ENCODE data around the gene SEL1L3.

SEL1L3 gene

DNA sequence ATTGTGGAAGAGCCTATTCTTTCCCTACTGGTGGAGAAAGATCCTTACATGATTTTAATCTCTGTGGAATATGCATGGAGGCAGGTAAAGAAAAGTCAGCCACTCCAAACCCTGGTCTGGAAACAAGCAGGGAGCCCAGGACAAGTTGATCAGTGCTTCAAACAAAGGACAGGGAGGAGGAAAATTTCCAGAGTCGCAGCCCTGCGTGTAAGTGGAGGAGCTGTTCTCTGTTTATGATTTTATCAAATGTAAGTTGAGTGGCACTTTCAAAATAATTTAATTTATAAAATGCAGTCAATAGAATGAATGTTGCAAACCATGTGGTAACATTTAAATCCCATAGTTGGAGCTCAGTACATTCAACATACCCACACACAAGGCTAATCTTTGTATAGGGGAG is 150.2 kb downstream of the SEL1L3 start:
- TF ChIP-seq, protein P1, sequence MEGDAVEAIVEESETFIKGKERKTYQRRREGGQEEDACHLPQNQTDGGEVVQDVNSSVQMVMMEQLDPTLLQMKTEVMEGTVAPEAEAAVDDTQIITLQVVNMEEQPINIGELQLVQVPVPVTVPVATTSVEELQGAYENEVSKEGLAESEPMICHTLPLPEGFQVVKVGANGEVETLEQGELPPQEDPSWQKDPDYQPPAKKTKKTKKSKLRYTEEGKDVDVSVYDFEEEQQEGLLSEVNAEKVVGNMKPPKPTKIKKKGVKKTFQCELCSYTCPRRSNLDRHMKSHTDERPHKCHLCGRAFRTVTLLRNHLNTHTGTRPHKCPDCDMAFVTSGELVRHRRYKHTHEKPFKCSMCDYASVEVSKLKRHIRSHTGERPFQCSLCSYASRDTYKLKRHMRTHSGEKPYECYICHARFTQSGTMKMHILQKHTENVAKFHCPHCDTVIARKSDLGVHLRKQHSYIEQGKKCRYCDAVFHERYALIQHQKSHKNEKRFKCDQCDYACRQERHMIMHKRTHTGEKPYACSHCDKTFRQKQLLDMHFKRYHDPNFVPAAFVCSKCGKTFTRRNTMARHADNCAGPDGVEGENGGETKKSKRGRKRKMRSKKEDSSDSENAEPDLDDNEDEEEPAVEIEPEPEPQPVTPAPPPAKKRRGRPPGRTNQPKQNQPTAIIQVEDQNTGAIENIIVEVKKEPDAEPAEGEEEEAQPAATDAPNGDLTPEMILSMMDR (IDR thresholded peaks at IDR 0.05; ENCODE audit: control extremely low read depth, extremely low read depth, low read depth, missing control alignments): no peak
- ChIA-PET POLR2A (no interaction called here), CTCF (interaction anchor here (1.4 kb wide), 1 partner anchor 11 kb away, joined by 5 read pairs; no protein-coding TSS in a partner anchor)
- no peak for DNase-seq (ENCODE audit: extremely low spot score)

DNA sequence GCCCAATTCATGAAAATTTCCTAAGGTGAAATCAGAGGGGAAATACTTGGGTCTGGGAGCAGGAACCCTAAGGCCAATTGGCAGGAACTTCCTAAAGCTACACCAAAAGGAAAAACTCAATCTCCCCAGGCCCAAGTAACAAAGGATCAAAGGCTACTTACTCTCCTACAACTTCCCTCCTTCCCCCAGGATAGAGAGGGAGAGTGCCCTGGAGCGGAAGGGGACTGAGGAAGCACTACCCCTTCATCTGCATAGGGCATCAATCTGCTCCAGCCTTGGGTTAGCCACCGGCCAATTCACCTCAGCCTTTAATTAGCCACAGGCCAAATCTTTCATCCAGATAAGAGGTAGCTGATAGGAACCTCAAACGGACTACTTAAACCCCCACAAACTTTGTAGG is 152.2 kb downstream of the SEL1L3 start:
- no peak for DNase-seq (ENCODE audit: extremely low spot score)
- ChIA-PET POLR2A (no interaction called here), CTCF (interaction anchor here (1.3 kb wide), 1 partner anchor 51 kb away, joined by 3 read pairs; no protein-coding TSS in a partner anchor)
- TF ChIP-seq, protein P1 (IDR thresholded peaks at IDR 0.05; ENCODE audit: control extremely low read depth, extremely low read depth, low read depth, missing control alignments): no peak

DNA sequence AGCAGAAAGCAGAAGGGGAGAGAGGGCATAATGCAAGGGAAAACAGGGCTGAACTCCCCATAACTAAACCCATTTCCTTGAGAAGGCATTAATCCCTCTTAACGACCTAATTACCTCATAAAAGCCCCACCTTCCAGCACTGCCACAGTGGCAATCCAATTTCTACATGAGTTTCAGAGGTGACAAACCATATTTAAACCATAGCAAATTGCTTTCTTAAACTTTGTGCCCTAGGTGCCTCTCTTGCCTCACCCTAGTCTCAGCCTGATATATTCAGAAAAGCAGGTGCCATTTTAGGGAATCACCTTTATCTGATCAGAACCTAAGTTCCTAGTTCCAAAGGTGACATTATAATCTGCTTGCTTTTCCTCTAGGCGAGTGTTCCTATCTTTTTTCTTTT is 158.3 kb downstream of the SEL1L3 start:
- no peak for DNase-seq (ENCODE audit: extremely low spot score)
- ChIA-PET POLR2A (no interaction called here), CTCF (interaction anchor here (1.3 kb wide), 1 partner anchor 11 kb away, joined by 6 read pairs; no protein-coding TSS in a partner anchor)
- TF ChIP-seq, protein P1 (IDR thresholded peaks at IDR 0.05; ENCODE audit: control extremely low read depth, extremely low read depth, low read depth, missing control alignments): no peak

DNA sequence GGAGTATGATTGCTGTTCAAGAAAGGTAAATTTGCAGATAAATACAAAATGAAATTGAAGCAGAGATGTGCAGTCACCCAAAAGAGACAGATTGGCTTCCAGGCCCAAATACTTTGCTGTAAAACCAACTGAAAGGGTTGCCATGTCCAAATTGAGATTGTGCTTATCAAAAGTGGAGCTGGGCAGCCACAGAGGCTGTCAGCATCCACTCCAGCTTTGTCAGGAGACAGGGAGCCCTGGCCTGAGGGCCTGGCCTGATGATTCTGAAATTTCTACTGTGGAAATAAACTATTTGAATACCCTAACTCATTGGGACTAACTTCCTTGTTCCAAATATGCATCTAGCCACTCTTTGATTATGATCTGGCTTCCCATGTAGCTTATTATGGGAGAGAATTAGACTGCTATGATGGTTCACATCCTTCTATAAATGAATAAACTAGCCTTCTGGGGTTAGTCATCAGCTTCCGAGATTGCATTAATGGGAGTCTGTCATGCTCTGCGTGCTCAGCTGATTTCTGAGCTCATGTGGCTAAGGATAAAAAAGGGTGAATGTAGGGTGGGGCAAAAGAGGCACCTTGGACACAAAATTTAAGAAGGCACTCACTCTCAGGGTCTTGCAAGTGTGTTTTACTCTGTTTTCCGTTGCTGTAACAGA is 158.9 kb downstream of the SEL1L3 start:
- CTCF ChIA-PET: interaction anchor here (1.0 to 1.3 kb wide), 2 partner anchors 10 to 24 kb away, joined by 3 to 6 read pairs; no protein-coding TSS in a partner anchor
- no peak for DNase-seq (ENCODE audit: extremely low spot score)
- POLR2A ChIA-PET: no interaction called here
- TF ChIP-seq, protein P1 (IDR thresholded peaks at IDR 0.05; ENCODE audit: control extremely low read depth, extremely low read depth, low read depth, missing control alignments): no peak

DNA sequence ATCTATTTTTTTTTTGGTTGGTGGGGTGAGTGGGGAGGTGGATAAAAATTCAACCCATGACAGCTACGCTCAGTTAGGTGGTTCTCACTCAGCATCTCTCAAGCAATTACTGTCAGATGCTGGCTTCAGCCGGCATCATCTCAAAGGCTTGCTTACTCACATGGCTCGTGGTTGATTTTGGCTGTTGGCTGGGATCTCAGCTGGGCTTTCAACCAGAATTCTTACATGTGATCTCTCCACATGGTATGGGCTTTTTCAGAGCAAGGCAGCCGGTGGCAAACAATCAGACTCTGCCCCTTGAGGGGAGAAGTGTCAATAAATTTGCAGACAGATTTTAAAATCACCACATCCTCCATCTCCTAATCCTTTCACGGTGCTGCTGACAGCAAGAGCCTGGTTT is 159.9 kb downstream of the SEL1L3 start:
- no peak for DNase-seq (ENCODE audit: extremely low spot score)
- TF ChIP-seq, protein P1 (IDR thresholded peaks at IDR 0.05; ENCODE audit: control extremely low read depth, extremely low read depth, low read depth, missing control alignments): no peak
- CTCF ChIA-PET: interaction anchor here (1.0 to 2.6 kb wide), 2 partner anchors 25 to 56 kb away, joined by 3 to 9 read pairs; no protein-coding TSS in a partner anchor
- POLR2A ChIA-PET: no interaction called here

DNA sequence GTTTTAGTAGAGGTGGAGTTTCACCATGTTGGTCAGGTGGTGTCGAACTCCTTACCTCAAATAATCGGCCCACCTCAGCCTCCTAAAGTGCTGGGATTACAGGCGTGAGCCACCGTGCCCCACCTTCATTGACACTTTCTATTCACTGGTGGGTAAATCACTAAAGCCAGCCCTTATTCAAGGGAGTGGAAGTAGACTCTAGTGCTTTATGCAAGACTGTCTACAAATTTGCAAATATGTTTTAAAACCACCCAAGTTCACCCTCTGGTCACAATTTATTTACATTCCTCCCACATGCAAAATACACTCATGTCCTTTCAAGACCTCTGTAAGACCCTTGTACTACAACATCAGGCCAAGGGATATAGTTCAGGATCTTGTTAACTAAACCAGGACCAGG is 162.1 kb downstream of the SEL1L3 start:
- ChIA-PET POLR2A (no interaction called here), CTCF (interaction anchor here (2.6 kb wide), 1 partner anchor 53 kb away, joined by 9 read pairs; no protein-coding TSS in a partner anchor)
- TF ChIP-seq, protein P1 (IDR thresholded peaks at IDR 0.05; ENCODE audit: control extremely low read depth, extremely low read depth, low read depth, missing control alignments): no peak
- no peak for DNase-seq (ENCODE audit: extremely low spot score)
